Activated naive CD4-positive, alpha-beta T cell treated with anti-CD3 and anti-CD28 coated beads for 36 hours (primary cell): ENCODE measurements around the gene LRRK2. TPM values are rescaled to one million over a fixed set of nuclear protein-coding genes. Genes with fewer than 3 reads are reported as not detected.
"Not testable (repeated sequence)": the region's sequence is repeated elsewhere in the genome, so short reads cannot be mapped to it uniquely, and the experiment has no call there.

Experiments
- CTCF ChIA-PET: fragments of 350-600 bp; sonication (Branson Sonifier 250); formaldehyde crosslinking; loops from one replicate; lab custom pipeline; 2021; ENCODE audit warnings: antibody characterized with exemption; lab: Charles Lee
- DNase-seq: peaks from one replicate; pipeline ENCODE4 v3.0.0-alpha.2; 2020
- H3K27ac Mint-ChIP-seq: one replicate; pipeline ENCODE4 v1.8.0; 2021; ENCODE audit warnings: mild to moderate bottlenecking, mixed read lengths
- H3K27me3 Mint-ChIP-seq: one replicate; pipeline ENCODE4 v1.8.0; 2021; ENCODE audit warnings: low read depth, mixed read lengths
- H3K36me3 Mint-ChIP-seq: one replicate; pipeline ENCODE4 v1.8.0; 2021; ENCODE audit warnings: low read depth, mixed read lengths
- H3K4me1 Mint-ChIP-seq: one replicate; pipeline ENCODE4 v1.8.0; 2021; ENCODE audit warnings: low read depth, mixed read lengths
- H3K4me3 Mint-ChIP-seq: one replicate; pipeline ENCODE4 v1.8.0; 2021; ENCODE audit warnings: mild to moderate bottlenecking, moderate library complexity, mixed read lengths
- H3K9me3 Mint-ChIP-seq: one replicate; pipeline ENCODE4 v1.8.0; 2021; ENCODE audit warnings: mixed read lengths
- intact Hi-C: fragments of 100-400 bp; cut with micrococcal nuclease; formaldehyde crosslinking; loops from one replicate; pipeline ENCODE4 v1.15.1; 2023
- total RNA-seq, 2 experiments: library from RNA; stranded (reverse); gene quantifications; one replicate each; pipeline ENCODE4 v1.2.3, GENCODE V29; 2021

Gene LRRK2
- total RNA-seq, 2 experiments from 2014 or later, result not detected

GRCh38 chr12:40338621-40339020, 113.8 kb downstream of the LRRK2 start:
- Mint-ChIP-seq H3K9me3 (no peaks in the 10 kb centered on the region), H3K4me1 (no peaks in the 10 kb centered on the region), H3K4me3 (no peak overlapping the region)

GRCh38 chr12:40342010-40342409, 117.2 kb downstream of the LRRK2 start:
- Mint-ChIP-seq H3K36me3 (no peaks in the 10 kb centered on the region), H3K27ac (no peak overlapping the region), H3K4me1 (no peaks in the 10 kb centered on the region), H3K27me3 (no peaks in the 10 kb centered on the region), H3K4me3 (no peak overlapping the region), H3K9me3 (no peaks in the 10 kb centered on the region)
- DNase-seq, result no peak
- intact Hi-C loops, result no loop called here
- CTCF ChIA-PET, result no interaction called here

More at GRCh38 chr12:40338621-40339020, 113.8 kb downstream of the LRRK2 start:
- no peaks in the 10 kb centered on the region for H3K36me3 Mint-ChIP-seq
- H3K27ac Mint-ChIP-seq, result no peak overlapping the region
- no peaks in the 10 kb centered on the region for H3K27me3 Mint-ChIP-seq
- no peak for DNase-seq
- intact Hi-C loops, result no loop called here
- CTCF ChIA-PET, result no interaction called here

GRCh38 chr12:40343124-40343523, 118.3 kb downstream of the LRRK2 start:
- H3K27me3 Mint-ChIP-seq, result no peaks in the 10 kb centered on the region
- no peaks in the 10 kb centered on the region for H3K9me3 Mint-ChIP-seq
- no peaks in the 10 kb centered on the region for H3K36me3 Mint-ChIP-seq
- no peak overlapping the region for H3K4me3 Mint-ChIP-seq
- no peak for DNase-seq
- intact Hi-C loops, result no loop called here
- H3K27ac Mint-ChIP-seq, result no peak overlapping the region
- no peaks in the 10 kb centered on the region for H3K4me1 Mint-ChIP-seq
- CTCF ChIA-PET, result no interaction called here

GRCh38 chr12:40344312-40344711, 119.5 kb downstream of the LRRK2 start:
- H3K27ac Mint-ChIP-seq, result no peak overlapping the region
- no peaks in the 10 kb centered on the region for H3K4me1 Mint-ChIP-seq
- intact Hi-C loops, result no loop called here
- H3K27me3 Mint-ChIP-seq, result no peaks in the 10 kb centered on the region
- no peaks in the 10 kb centered on the region for H3K9me3 Mint-ChIP-seq
- no peak for DNase-seq
- no peak overlapping the region for H3K4me3 Mint-ChIP-seq
- no peaks in the 10 kb centered on the region for H3K36me3 Mint-ChIP-seq
- CTCF ChIA-PET, result no interaction called here

- Mint-ChIP-seq H3K9me3 (peaks cover 4% of the 10 kb centered on the region), H3K27ac (no peak overlapping the region), H3K36me3 (no peaks in the 10 kb centered on the region), H3K4me3 (no peak overlapping the region), H3K4me1 (no peaks in the 10 kb centered on the region), H3K27me3 (no peaks in the 10 kb centered on the region)
- intact Hi-C loops, result no loop called here
- CTCF ChIA-PET, result no interaction called here
- no peak for DNase-seq
Measured at GRCh38 chr12:40351976-40352375, 127.2 kb downstream of the LRRK2 start.

- no peak for DNase-seq
- no peaks in the 10 kb centered on the region for H3K36me3 Mint-ChIP-seq
- no peaks in the 10 kb centered on the region for H3K4me1 Mint-ChIP-seq
- no peaks in the 10 kb centered on the region for H3K27me3 Mint-ChIP-seq
- CTCF ChIA-PET, result no interaction called here
- intact Hi-C loops, result loop anchor here (10.0 kb wide), 1 partner anchor 220 kb away; no protein-coding TSS in a partner anchor
- no peak overlapping the region for H3K27ac Mint-ChIP-seq
- no peak overlapping the region for H3K4me3 Mint-ChIP-seq
- H3K9me3 Mint-ChIP-seq, result no peaks in the 10 kb centered on the region
Measured at GRCh38 chr12:40375076-40375475, 150.3 kb downstream of the LRRK2 start.

- no peaks in the 10 kb centered on the region for H3K36me3 Mint-ChIP-seq
- H3K27me3 Mint-ChIP-seq, result no peaks in the 10 kb centered on the region
- H3K4me1 Mint-ChIP-seq, result no peaks in the 10 kb centered on the region
- no peaks in the 10 kb centered on the region for H3K9me3 Mint-ChIP-seq
- CTCF ChIA-PET, result no interaction called here
- DNase-seq, result no peak
- no peak overlapping the region for H3K4me3 Mint-ChIP-seq
- H3K27ac Mint-ChIP-seq, result no peak overlapping the region
- intact Hi-C loops, result loop anchor here (10.0 kb wide), 1 partner anchor 222 kb away; no protein-coding TSS in a partner anchor
Measured at GRCh38 chr12:40376533-40377267, 151.9 kb downstream of the LRRK2 start.

- no peaks in the 10 kb centered on the region for H3K4me1 Mint-ChIP-seq
- H3K4me3 Mint-ChIP-seq, result no peak overlapping the region
- no peaks in the 10 kb centered on the region for H3K9me3 Mint-ChIP-seq
- DNase-seq, result no peak
- CTCF ChIA-PET, result no interaction called here
- intact Hi-C loops, result loop anchor here (10.0 kb wide), 1 partner anchor 224 kb away; no protein-coding TSS in a partner anchor
- H3K27me3 Mint-ChIP-seq, result no peaks in the 10 kb centered on the region
- H3K27ac Mint-ChIP-seq, result no peak overlapping the region
- H3K36me3 Mint-ChIP-seq, result no peaks in the 10 kb centered on the region
Measured at GRCh38 chr12:40378691-40379090, 153.9 kb downstream of the LRRK2 start.

- H3K4me1 Mint-ChIP-seq, result no peaks in the 10 kb centered on the region
- CTCF ChIA-PET, result interaction anchor here (0.6 kb wide), 1 partner anchor 26 kb away, joined by 9 read pairs; no protein-coding TSS in a partner anchor
- no peaks in the 10 kb centered on the region for H3K27me3 Mint-ChIP-seq
- no peak overlapping the region for H3K4me3 Mint-ChIP-seq
- H3K27ac Mint-ChIP-seq, result no peak overlapping the region
- intact Hi-C loops, result no loop called here
- peaks cover 2% of the 10 kb centered on the region for H3K9me3 Mint-ChIP-seq
- no peaks in the 10 kb centered on the region for H3K36me3 Mint-ChIP-seq
- DNase-seq, result no peak
Measured at GRCh38 chr12:40382217-40382616, 157.4 kb downstream of the LRRK2 start.

GRCh38 chr12:40387279-40387678, 162.5 kb downstream of the LRRK2 start:
- H3K4me3 Mint-ChIP-seq, H3K9me3 Mint-ChIP-seq, H3K4me1 Mint-ChIP-seq, H3K36me3 Mint-ChIP-seq, DNase-seq, intact Hi-C loops, CTCF ChIA-PET, H3K27me3 Mint-ChIP-seq, H3K27ac Mint-ChIP-seq: not testable (repeated sequence)

GRCh38 chr12:40390980-40391379, 166.2 kb downstream of the LRRK2 start:
- no peaks in the 10 kb centered on the region for H3K4me1 Mint-ChIP-seq
- no peak overlapping the region for H3K4me3 Mint-ChIP-seq
- no peak overlapping the region for H3K27ac Mint-ChIP-seq
- intact Hi-C loops, result no loop called here
- CTCF ChIA-PET, result no interaction called here
- H3K27me3 Mint-ChIP-seq, result no peaks in the 10 kb centered on the region
- peaks cover 4% of the 10 kb centered on the region for H3K9me3 Mint-ChIP-seq
- H3K36me3 Mint-ChIP-seq, result no peaks in the 10 kb centered on the region
- no peak for DNase-seq

GRCh38 chr12:40393026-40393425, 168.2 kb downstream of the LRRK2 start:
- no peak for DNase-seq
- no peaks in the 10 kb centered on the region for H3K36me3 Mint-ChIP-seq
- no peak overlapping the region for H3K4me3 Mint-ChIP-seq
- no peaks in the 10 kb centered on the region for H3K4me1 Mint-ChIP-seq
- no peaks in the 10 kb centered on the region for H3K27me3 Mint-ChIP-seq
- intact Hi-C loops, result no loop called here
- peaks cover 4% of the 10 kb centered on the region for H3K9me3 Mint-ChIP-seq
- CTCF ChIA-PET, result no interaction called here
- H3K27ac Mint-ChIP-seq, result no peak overlapping the region

GRCh38 chr12:40399656-40400055, 174.9 kb downstream of the LRRK2 start:
- H3K27me3 Mint-ChIP-seq, result no peaks in the 10 kb centered on the region
- CTCF ChIA-PET, result no interaction called here
- peaks cover 4% of the 10 kb centered on the region for H3K9me3 Mint-ChIP-seq
- intact Hi-C loops, result no loop called here
- H3K27ac Mint-ChIP-seq, result no peak overlapping the region
- no peaks in the 10 kb centered on the region for H3K36me3 Mint-ChIP-seq
- no peak for DNase-seq
- H3K4me3 Mint-ChIP-seq, result no peak overlapping the region
- H3K4me1 Mint-ChIP-seq, result no peaks in the 10 kb centered on the region
